ENCODE results near the gene FADS3.

DNA sequence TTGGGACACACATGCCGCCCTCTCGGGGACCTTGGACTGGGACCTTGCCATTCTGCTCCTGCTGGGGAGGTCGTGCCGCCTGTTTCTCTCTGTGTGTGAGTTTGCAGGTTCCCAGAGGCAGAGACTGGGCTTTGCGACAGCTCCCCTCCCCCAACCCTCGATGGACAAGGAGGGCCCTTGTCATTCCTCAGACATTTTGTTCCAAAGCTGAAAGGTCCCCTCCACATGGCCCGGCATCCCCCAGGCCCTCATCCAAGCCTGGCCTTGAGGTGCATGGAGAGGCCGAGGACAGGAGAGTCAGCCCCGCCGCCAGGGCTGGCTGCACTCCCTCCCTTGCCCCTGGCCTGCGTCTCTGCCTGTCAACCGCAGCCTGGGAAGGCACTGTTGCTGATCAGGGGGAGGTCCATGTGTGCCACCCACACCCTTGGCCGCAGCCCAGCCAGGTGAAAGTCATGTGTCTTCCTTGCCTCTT lies 37.6 kb downstream of the FADS3 start:
- TF ChIP-seq CTCF (IDR thresholded peaks at IDR 0.05), result no peak
- TF ChIP-seq POLR2A (IDR thresholded peaks at IDR 0.05), result no peak

Measured in Peyer's patch (tissue), 4 donors.